RWPE1 (cell line): ENCODE data around the gene GLIS1.

ENCODE experiments used
- CTCF ChIA-PET: fragments of 350-600 bp; sonication (Branson Sonifier 250); formaldehyde crosslinking; extraction: SDS; loops from one replicate; lab custom pipeline; 2021; lab: Yijun Ruan, JAX
- POLR2A ChIA-PET: fragments of 400-600 bp; formaldehyde crosslinking; extraction: SDS; loops from one replicate; lab custom pipeline; 2020; ENCODE audit warnings: antibody characterized with exemption; ENCODE audit not compliant: low non-redundant PET; lab: Yijun Ruan, JAX
- DNase-seq: peaks from one replicate; pipeline ENCODE4 v3.0.0; 2012; ENCODE audit warnings: low spot score
- H3K27ac ChIP-seq: fragments of 450-650 bp; 2 replicates; pipeline ENCODE4 v1.5.1; 2017
- CTCF ChIP-seq: fragments of 450-650 bp; conservative IDR thresholded peaks from 2 replicates; pipeline ENCODE4 v1.5.1; 2017; ENCODE audit warnings: low read depth, mild to moderate bottlenecking

The GLIS1 gene

GRCh38 chr1:53552981-53553733 is 185.8 kb downstream of the GLIS1 start:
- no peak for DNase-seq
- TF ChIP-seq CTCF = no peak
- ChIA-PET POLR2A (no interaction called here), CTCF (no interaction called here)
- no peak overlapping the region for H3K27ac ChIP-seq

GRCh38 chr1:53552146-53552861 is 186.7 kb downstream of the GLIS1 start:
- POLR2A ChIA-PET = no interaction called here
- no peak for DNase-seq
- CTCF ChIA-PET = no interaction called here

GRCh38 chr1:53551428-53551995 is 187.5 kb downstream of the GLIS1 start:
- POLR2A ChIA-PET = no interaction called here
- CTCF ChIA-PET = no interaction called here
- no peak for DNase-seq
- no peak for TF ChIP-seq CTCF
- H3K27ac ChIP-seq = no peak overlapping the region

More at GRCh38 chr1:53552146-53552861, 186.7 kb downstream of the GLIS1 start:
- no peak for TF ChIP-seq CTCF
- no peak overlapping the region for H3K27ac ChIP-seq

GRCh38 chr1:53550201-53550741 is 188.7 kb downstream of the GLIS1 start:
- H3K27ac ChIP-seq = no peak overlapping the region
- TF ChIP-seq CTCF = no peak
- no peak for DNase-seq
- ChIA-PET POLR2A (no interaction called here), CTCF (no interaction called here)

GRCh38 chr1:53549781-53550180 is 189.2 kb downstream of the GLIS1 start:
- no peak for TF ChIP-seq CTCF
- ChIA-PET CTCF (no interaction called here), POLR2A (no interaction called here)

GRCh38 chr1:53549287-53549686 is 189.7 kb downstream of the GLIS1 start:
- POLR2A ChIA-PET = no interaction called here
- no peak overlapping the region for H3K27ac ChIP-seq
- TF ChIP-seq CTCF = no peak
- CTCF ChIA-PET = no interaction called here
- DNase-seq = no peak

More at GRCh38 chr1:53549781-53550180, 189.2 kb downstream of the GLIS1 start:
- DNase-seq = no peak
- no peak overlapping the region for H3K27ac ChIP-seq
